Effector CD8-positive, alpha-beta T cell (primary cell): ENCODE measurements around the gene TRERF1.

ENCODE experiments used
- DNase-seq: peaks from one replicate; lab custom pipeline; 2025; lab: John Stamatoyannopoulos, UW

Gene TRERF1

DNA sequence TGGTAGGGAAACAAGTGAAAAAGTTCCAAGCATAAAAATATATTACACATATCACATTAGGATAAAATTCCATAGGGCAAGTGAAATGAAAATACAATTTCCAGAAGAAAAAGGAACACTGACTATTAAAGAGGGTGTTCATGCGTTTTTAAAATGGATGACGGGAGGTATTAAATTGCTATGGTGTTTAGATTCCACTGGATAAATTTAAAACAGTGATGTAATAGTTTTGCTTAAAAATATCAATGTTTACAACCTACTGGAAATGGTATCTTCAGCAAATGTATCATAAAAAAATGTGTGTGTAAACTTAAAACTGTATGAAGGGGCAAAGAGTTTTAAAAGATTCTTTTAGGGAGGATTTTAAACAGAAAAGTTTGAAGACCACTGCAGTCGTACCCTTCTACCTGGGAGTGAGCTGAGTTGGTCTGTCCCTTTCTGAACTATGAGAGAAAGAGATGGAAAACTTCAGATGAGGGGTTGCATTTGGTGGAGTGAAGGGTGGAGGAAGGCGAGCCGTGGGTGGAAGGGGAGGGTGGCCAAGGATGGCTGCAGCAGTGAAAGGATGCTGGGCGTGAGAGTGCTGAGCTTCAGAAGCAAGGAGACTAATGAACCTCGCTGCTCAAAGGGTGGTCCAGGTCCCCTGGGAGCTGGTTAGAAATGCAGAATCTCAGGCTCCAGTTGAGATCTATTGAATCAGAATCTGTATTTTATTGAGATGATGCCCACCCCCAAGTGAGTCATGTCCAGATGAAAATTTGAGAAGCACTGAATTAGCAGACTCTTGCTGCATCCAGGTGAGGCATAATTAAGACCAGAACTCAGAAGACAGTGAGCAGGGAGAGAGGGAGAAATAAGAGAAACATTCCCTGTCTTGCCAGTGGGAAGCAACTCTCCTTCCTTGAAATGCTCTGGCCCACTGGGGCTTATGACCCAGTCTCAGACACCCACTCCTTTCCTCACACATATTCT is 179.6 kb downstream of the TRERF1 start:
- no peak for DNase-seq

- DNase-seq, result no peak
Observed at GRCh38 chr6:42269974-42270510, 181.7 kb downstream of the TRERF1 start.

DNA sequence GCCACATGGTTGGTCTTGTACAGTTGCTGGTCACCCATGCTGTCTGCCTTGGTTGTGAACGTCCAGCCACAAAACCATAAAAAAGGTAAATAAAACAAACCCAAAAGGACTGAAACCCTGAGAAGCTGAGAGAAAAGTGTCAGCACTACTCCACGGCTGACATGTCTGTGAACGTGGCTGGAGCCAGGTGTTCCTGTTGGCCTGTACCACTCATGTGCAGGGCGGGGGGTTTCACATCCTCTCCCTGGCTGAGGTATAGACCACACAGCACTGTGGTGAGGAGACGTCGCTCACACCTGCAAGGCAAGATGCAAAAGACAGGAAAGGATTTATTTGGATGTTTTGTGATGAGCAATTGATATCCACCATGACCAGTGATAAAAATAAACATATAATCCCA is 182.2 kb downstream of the TRERF1 start:
- no peak for DNase-seq

DNA sequence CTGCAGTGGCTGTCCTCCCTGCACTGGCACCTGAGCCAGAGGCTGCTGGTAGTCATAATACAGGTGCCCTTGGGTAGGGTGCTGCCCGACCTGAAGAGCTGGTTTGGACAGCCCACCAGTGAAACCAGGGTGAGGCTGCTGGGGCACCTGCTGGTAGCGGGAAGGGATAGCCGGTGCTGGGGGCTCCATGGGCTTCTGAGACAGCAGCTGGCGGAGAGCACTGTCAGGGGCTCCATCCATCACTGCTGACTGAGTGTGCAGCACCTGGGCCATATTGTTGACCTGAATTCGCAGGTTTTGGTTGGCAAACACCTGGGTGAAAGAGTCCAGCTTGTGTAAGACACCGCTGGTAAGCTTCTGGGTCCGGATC is 182.9 kb downstream of the TRERF1 start:
- DNase-seq, result no peak

DNA sequence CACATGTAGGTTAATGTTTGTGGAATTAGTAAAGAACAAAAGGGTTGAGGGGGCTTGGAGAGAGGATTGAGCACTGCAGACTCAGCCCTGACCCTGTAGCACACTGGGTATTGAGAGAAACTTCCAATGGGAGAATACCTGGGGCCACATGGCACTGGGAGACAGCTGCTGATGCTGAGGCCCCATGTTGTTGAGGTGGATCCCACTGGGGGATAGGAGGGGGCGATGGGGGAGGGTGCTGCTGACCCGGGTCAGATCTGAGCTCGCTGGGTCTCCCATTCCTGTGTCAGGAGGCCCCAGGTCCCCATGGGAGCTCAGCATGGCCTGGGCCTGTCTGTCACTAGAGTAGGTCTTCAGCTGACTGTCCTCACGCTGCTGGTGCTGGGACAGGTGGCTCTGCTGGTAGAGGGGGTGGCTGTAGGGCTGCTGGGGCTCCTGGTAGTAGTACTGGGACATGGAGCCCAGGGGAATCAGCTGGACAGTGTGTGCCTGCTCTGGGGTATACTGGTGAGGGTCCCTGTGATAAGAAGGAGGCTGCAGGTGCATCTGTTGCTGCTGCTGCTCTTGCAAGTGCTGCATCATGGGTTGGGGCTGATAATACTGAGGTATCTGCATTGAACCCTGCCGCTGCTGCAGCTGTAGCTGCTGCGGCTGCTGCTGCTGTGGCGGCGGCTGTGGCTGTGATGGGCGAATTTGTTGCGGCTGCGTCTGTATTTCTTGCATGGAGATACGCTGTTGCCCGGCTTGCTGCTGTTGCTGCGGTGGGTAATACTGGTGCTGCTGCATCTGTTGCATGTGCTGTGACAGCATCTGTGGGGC is 183.5 kb downstream of the TRERF1 start:
- DNase-seq, result no peak

GRCh38 chr6:42266538-42266937 is 185.2 kb downstream of the TRERF1 start:
- no peak for DNase-seq

DNA sequence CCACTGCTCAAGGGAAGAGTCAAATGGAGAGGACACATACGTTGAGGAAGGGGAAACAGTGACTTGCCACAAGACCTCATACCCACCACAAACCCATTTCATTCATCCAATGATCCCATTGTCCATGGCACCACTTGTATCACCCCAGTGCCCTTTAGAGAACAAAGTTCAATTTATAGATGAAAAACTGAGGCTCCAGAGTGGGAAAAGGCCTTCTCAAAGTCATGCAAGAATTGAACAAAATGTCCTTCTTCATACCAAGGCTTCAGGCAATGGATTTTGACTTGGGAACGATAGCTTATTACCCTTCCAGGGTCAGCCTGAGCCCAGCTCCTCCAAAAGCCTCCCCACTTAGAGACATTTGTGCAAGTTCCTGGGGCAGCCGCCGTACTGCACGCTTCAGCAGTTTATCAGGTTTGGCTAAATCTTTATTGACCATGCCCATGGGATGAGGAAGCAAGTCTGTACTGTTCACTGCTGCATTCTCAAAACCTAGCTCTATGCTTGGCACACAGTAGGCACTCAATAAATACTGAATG is 186.8 kb downstream of the TRERF1 start:
- DNase-seq, result no peak

DNA sequence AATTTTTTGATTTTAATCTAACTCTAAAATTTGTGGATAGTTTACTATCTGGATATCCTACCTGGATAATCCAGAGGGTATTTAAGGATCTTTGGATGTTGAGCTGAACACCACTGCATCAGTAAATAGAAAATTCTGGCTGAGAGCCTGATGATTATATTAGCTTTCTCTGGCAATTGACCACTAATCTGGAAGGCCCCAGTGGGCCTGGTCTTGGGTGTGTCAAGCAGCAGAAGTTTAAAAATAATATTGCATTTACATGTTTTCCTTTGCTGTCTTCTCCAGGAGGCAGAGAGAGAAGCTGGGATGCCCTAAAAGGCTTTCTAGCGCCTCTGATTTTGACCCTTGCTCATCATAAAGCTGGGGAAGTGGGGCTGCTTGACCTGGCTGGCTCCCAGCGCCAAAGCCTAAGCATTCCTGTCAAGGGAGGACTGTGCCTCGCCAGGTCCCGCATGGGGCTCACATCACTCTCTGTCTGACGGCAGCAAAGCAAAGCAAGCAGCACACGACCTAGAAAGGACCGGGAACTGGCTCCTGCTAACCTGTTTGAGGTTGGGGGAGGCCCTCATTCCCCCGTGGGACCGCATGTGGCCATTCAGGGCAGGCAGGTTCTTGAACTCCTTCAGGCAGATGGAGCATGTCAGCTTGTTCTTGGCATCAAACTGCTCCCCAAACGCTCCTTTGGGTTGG is 187.4 kb downstream of the TRERF1 start:
- DNase-seq, result no peak

DNA sequence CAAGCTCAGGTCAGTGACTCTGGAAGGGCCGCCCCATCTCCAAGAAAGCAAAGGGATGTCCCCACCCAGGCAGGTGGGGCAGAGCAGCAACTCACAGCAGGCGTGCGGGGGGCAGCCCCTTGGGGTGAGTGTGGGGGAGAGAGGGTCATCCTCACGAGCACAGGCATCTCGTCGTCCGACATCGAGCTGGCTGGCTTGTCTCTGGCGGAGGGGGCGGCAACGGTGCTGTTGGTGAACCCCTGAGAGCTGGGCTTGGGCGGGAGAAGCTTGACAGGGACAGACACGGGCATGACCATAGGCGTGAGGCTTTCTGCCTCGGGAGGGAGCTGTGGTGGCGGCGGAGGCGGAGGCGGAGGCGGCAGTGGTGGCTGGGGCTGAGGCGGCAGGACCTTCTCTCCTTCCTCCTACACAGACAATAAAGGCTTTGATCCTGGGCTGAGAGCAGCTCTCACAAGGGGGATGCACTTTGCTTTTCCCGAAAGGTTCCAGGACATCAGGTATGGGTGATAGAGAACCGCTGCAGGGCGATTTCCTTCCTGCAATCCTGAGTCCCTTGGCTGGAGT is 188.5 kb downstream of the TRERF1 start:
- no peak for DNase-seq

DNA sequence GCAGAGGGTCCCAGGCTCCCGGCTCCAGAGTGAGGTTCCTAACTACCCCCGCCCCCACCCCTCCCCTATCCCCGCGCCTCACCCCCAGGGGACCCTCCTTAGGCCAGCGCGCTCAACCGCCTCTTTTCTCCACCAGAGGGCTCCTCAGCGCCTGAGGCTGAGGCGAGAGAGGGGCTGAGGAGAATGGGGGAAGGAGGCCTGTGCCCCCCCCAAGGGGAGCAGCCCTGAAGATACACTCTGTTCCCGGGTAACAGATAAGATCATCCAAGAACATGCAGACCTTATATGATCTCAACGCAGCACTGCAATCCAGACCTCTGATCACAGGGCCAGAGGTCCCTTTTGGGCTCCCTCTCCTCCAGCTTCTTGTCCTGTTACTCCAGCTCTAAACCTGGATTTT is 190.8 kb downstream of the TRERF1 start:
- no peak for DNase-seq

- no peak for DNase-seq
Observed at GRCh38 chr6:42260396-42260888, 191.3 kb downstream of the TRERF1 start.

DNA sequence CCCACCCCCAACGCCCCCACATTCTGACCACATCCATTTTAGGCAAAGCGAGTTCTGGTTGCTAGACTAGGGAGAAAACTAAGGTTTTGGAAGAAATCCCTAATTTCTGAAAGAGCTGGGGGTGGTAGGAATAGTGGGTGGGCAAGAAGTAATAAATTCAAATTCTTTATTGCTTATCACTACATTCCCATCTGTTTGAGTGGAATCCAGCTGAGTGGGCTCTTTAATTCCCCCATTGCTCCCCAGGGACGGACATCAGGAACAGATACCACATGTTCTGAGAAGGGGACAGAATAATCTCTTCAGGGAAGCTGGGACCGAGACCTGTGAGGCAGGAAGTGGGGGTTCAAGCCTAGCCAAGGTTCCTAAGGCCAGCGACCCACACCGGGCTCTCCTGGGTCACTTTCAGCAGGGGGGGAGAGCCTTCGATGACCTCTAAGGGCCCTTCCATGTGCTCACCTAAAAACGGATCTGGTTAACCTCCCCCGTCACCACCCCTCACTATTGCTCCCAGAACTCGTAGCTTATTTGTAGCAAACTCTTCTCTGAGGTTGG is 191.8 kb downstream of the TRERF1 start:
- no peak for DNase-seq

GRCh38 chr6:42259286-42259685 is 192.4 kb downstream of the TRERF1 start:
- no peak for DNase-seq

- no peak for DNase-seq
Observed at GRCh38 chr6:42257614-42258013, 194.1 kb downstream of the TRERF1 start.

DNA sequence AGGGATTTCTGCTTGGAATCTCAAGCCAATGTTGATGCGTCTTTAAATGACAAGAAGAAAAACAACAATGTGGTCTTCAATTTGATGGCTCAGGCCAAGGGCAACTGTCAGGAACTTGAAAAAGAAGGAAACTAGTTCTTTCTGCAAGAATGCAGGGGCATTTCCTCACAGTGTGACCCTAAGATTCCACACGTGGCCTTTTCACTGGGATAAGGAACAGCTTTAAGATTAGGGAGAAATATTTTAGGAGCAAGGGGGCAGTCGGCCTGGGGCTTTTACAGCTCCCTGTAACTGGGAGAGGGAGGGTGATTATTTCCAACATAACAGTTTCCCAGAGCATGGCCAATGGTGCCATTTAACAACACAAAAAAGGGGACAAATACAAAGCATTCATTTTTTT is 194.7 kb downstream of the TRERF1 start:
- no peak for DNase-seq

GRCh38 chr6:42255050-42255449 is 196.7 kb downstream of the TRERF1 start:
- no peak for DNase-seq

DNA sequence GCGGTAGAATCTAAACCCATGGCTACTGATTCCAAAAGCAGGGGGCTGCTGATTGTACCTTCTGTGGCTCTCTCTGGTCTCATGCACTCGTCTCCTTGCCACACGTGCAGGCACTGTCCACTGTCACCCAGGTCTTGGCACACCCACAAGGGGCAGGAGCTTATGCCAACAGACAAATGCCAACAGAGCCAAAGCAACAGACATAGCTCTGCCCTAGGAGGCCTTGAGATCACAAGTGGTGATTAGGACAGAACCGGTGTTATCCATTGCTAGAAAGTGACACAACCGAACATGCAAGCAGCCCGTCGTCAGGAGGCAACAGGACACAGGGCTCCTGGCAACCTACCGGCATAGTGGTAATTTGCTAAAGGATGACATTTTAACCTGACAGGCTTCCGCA is 197.2 kb downstream of the TRERF1 start:
- DNase-seq, result no peak

GRCh38 chr6:42251911-42252637 is 199.7 kb downstream of the TRERF1 start:
- DNase-seq, result no peak

DNA sequence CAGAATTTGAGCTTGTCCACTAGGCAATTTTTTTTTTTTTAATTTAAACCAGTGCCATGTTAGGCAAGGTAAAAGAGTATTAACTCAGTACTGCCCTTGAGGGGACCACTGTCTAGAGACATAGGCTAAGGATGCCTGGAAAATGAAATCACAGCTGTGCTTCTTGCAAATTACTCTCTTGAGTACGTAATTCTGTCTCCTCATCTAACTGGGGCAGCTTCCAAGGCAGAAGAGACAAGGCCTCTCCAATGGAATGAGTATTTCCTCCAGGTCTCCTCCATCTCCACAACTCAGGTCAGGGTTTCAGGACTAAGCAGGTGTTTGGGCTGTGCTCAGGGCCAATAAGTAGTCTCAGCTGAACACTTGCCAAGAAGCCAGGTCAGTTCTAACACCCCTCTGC is 200.2 kb downstream of the TRERF1 start:
- no peak for DNase-seq

GRCh38 chr6:42250274-42250931 is 201.3 kb downstream of the TRERF1 start:
- DNase-seq, result no peak
